Neural progenitor cell (in vitro differentiated cells): ENCODE measurements around the gene ZNF782. TPM values are rescaled to one million over a fixed set of nuclear protein-coding genes. Genes with fewer than 3 reads are reported as not detected.

Experiments used
- DNase-seq: peaks from one replicate; pipeline ENCODE4 v3.0.0-alpha.2; 2016; ENCODE audit warnings: low spot score
- H2AFZ ChIP-seq: fragments of 200-600 bp; sonication (generic); replicated peaks from 2 replicates; pipeline ENCODE4 v1.6.1; 2016; ENCODE audit warnings: antibody characterized with exemption
- H3F3A ChIP-seq: fragments of 200-600 bp; sonication (generic); 2 replicates; pipeline ENCODE4 v1.6.1; 2016; ENCODE audit warnings: antibody characterized with exemption, low read depth
- H3K27ac ChIP-seq: fragments of 200-600 bp; sonication (generic); 2 replicates; pipeline ENCODE4 v1.5.1; 2016; ENCODE audit warnings: mild to moderate bottlenecking
- H3K27me3 ChIP-seq: fragments of 200-600 bp; sonication (generic); 2 replicates; pipeline ENCODE4 v1.6.1; 2016; ENCODE audit warnings: mild to moderate bottlenecking, moderate library complexity
- H3K36me3 ChIP-seq: fragments of 200-600 bp; sonication (generic); 2 replicates; pipeline ENCODE4 v1.5.1; 2016
- H3K4me1 ChIP-seq: fragments of 200-600 bp; sonication (generic); 2 replicates; pipeline ENCODE4 v1.6.1; 2016; ENCODE audit warnings: mixed run types
- H3K4me2 ChIP-seq: fragments of 200-600 bp; sonication (generic); 2 replicates; pipeline ENCODE4 v1.6.1; 2016
- H3K4me3 ChIP-seq: fragments of 200-600 bp; sonication (generic); 2 replicates; pipeline ENCODE4 v1.5.1; 2016
- H3K79me2 ChIP-seq: fragments of 200-600 bp; sonication (generic); 2 replicates; pipeline ENCODE4 v1.6.1; 2016; ENCODE audit warnings: low read depth
- H3K9ac ChIP-seq: fragments of 200-600 bp; sonication (generic); 2 replicates; pipeline ENCODE4 v1.6.1; 2016
- H3K9me3 ChIP-seq: fragments of 200-600 bp; sonication (generic); 2 replicates; pipeline ENCODE4 v1.5.1; 2016; ENCODE audit warnings: low read depth
- H4K20me1 ChIP-seq: fragments of 200-600 bp; sonication (generic); 2 replicates; pipeline ENCODE4 v1.6.1; 2016; ENCODE audit warnings: low read depth
- H3K27ac Mint-ChIP-seq: 3 replicates; pipeline ENCODE4 v1.8.0; 2021; ENCODE audit warnings: mixed read lengths
- H3K27me3 Mint-ChIP-seq: 2 replicates; pipeline ENCODE4 v1.8.0; 2022; ENCODE audit warnings: low read depth, mild to moderate bottlenecking, inconsistent platforms, moderate library complexity, mixed read lengths; ENCODE audit not compliant: insufficient read depth
- H3K36me3 Mint-ChIP-seq: 3 replicates; pipeline ENCODE4 v1.8.0; 2021; ENCODE audit warnings: mixed read lengths
- H3K4me1 Mint-ChIP-seq: 3 replicates; pipeline ENCODE4 v1.8.0; 2021; ENCODE audit warnings: mixed read lengths
- H3K4me3 Mint-ChIP-seq: 3 replicates; pipeline ENCODE4 v1.8.0; 2021; ENCODE audit warnings: mild to moderate bottlenecking, moderate library complexity, mixed read lengths
- H3K9me3 Mint-ChIP-seq: 3 replicates; pipeline ENCODE4 v1.8.0; 2020; ENCODE audit warnings: mixed read lengths
- CTCF ChIP-seq: fragments of 200-600 bp; sonication (generic); IDR thresholded peaks from 2 replicates; pipeline ENCODE4 v1.5.1; 2017; ENCODE audit warnings: antibody characterized with exemption, mild to moderate bottlenecking
- EZH2 ChIP-seq: fragments of 200-600 bp; sonication (generic); IDR thresholded peaks from 2 replicates; pipeline ENCODE4 v1.6.1; 2017; ENCODE audit warnings: antibody characterized with exemption, mild to moderate bottlenecking, moderate library complexity
- EZH2phosphoT487 ChIP-seq: fragments of 200-600 bp; sonication (generic); IDR thresholded peaks from 2 replicates; pipeline ENCODE4 v1.6.1; 2017; ENCODE audit warnings: antibody characterized with exemption
- total RNA-seq: library from RNA; depleted of rRNA; stranded (reverse); fragments of >200 nt; gene quantifications from 2 replicates; pipeline ENCODE4 v1.2.3, GENCODE V29; 2015; ENCODE audit warnings: low replicate concordance

Gene ZNF782
- total RNA-seq, 1 donor from 2014 or later = 7.8 TPM

GRCh38 chr9:96859461-96860198 is 5.3 kb upstream of the ZNF782 start:
- Histone ChIP-seq H3K4me1 (no peaks in the 10 kb centered on the region), H3K36me3 (no peaks in the 10 kb centered on the region), H3F3A (peaks cover 7% of the 10 kb centered on the region), H3K4me3 (no peak overlapping the region), H2AFZ (no peak overlapping the region), H3K9ac (no peak overlapping the region), H3K27ac (no peak overlapping the region), H3K9me3 (no peaks in the 10 kb centered on the region), H3K27me3 (peaks cover 5% of the 10 kb centered on the region), H3K79me2 (no peaks in the 10 kb centered on the region), H4K20me1 (no peaks in the 10 kb centered on the region), H3K4me2 (peak overlapping the region; percentile 11)
- Mint-ChIP-seq H3K27me3 (peaks cover 2% of the 10 kb centered on the region), H3K9me3 (no peaks in the 10 kb centered on the region), H3K27ac (peak overlapping the region; percentile 38), H3K4me1 (peaks cover 8% of the 10 kb centered on the region), H3K4me3 (no peak overlapping the region), H3K36me3 (no peaks in the 10 kb centered on the region)
- peak; percentile 74 for DNase-seq
- TF ChIP-seq EZH2 (no peak), EZH2phosphoT487 (no peak), CTCF (no peak)

- H4K20me1 ChIP-seq = no peaks in the 10 kb centered on the region
- no peaks in the 10 kb centered on the region for H3K36me3 ChIP-seq
- no peaks in the 10 kb centered on the region for H3K9me3 ChIP-seq
- H3K4me1 ChIP-seq = peaks cover under 1% of the 10 kb centered on the region
- TF ChIP-seq EZH2 (no peak), CTCF (no peak), EZH2phosphoT487 (no peak)
- H3K4me3 ChIP-seq = no peak overlapping the region
- Mint-ChIP-seq H3K27ac (no peak overlapping the region), H3K4me3 (no peak overlapping the region), H3K9me3 (no peaks in the 10 kb centered on the region), H3K4me1 (peaks cover 8% of the 10 kb centered on the region), H3K27me3 (peaks cover 2% of the 10 kb centered on the region), H3K36me3 (no peaks in the 10 kb centered on the region)
- peaks cover 5% of the 10 kb centered on the region for H3K27me3 ChIP-seq
- no peak overlapping the region for H3K27ac ChIP-seq
- DNase-seq = no peak
- no peak overlapping the region for H3K9ac ChIP-seq
- H3K4me2 ChIP-seq = no peak overlapping the region
- H2AFZ ChIP-seq = no peak overlapping the region
- H3F3A ChIP-seq = peaks cover 13% of the 10 kb centered on the region
- peaks cover 3% of the 10 kb centered on the region for H3K79me2 ChIP-seq
These were observed 4.4 kb upstream of the ZNF782 start for GRCh38 chr9:96858670-96859069.

GRCh38 chr9:96858018-96858573 is 3.8 kb upstream of the ZNF782 start:
- Histone ChIP-seq H3K36me3 (no peaks in the 10 kb centered on the region), H3K4me1 (peaks cover 6% of the 10 kb centered on the region), H3F3A (peaks cover 14% of the 10 kb centered on the region), H2AFZ (no peak overlapping the region), H3K27me3 (peaks cover 5% of the 10 kb centered on the region), H3K27ac (no peak overlapping the region), H3K79me2 (peaks cover 8% of the 10 kb centered on the region), H3K4me3 (no peak overlapping the region), H3K4me2 (no peak overlapping the region), H3K9me3 (no peaks in the 10 kb centered on the region), H4K20me1 (no peaks in the 10 kb centered on the region), H3K9ac (no peak overlapping the region)
- H3K9me3 Mint-ChIP-seq = no peaks in the 10 kb centered on the region
- no peaks in the 10 kb centered on the region for H3K27me3 Mint-ChIP-seq
- H3K4me1 Mint-ChIP-seq = peaks cover 13% of the 10 kb centered on the region
- H3K27ac Mint-ChIP-seq = no peak overlapping the region
- no peaks in the 10 kb centered on the region for H3K36me3 Mint-ChIP-seq
- no peak for DNase-seq
- H3K4me3 Mint-ChIP-seq = no peak overlapping the region
- TF ChIP-seq CTCF (no peak), EZH2 (no peak), EZH2phosphoT487 (no peak)
